HepG2 (cell line): ENCODE data around the gene KCNMB2. TPM values are rescaled to one million over a fixed set of nuclear protein-coding genes. Genes with fewer than 3 reads are reported as not detected.

Experiments used
- ATAC-seq: fragments of 200-7000 bp; cut with Tn5 transposase; 3 replicates; pipeline ENCODE4 v1.9.1; 2020; ENCODE audit warnings: mild to moderate bottlenecking, moderate library complexity
- BruUV-seq: library from RNA; stranded (reverse); fragments of 400-500 nt; replicated peaks from 2 replicates; lab custom pipeline; 2021; lab: Mats Ljungman, UMichigan
- CTCF ChIA-PET: fragments of 300-600 bp; formaldehyde crosslinking; extraction: SDS; loops from one replicate; lab custom pipeline; 2021; ENCODE audit warnings: low total read pairs, inconsistent platforms, low intra/inter-chr PET ratio; lab: Yijun Ruan, JAX
- POLR2A ChIA-PET: fragments of 350-600 bp; sonication (Branson Sonifier 250); formaldehyde crosslinking; loops from one replicate; lab custom pipeline; 2020; ENCODE audit warnings: antibody characterized with exemption, inconsistent platforms; lab: Yijun Ruan, JAX
- DNase-seq: peaks from one replicate; pipeline ENCODE4 v3.0.0-alpha.2; 2015; ENCODE audit warnings: low spot score
- FAIRE-seq: peaks from 3 replicates; lab custom pipeline; 2011; peaks lifted over from hg19 to GRCh38; lab: Jason Lieb, UNC
- H2AFZ ChIP-seq: one replicate; pipeline ENCODE4 v1.6.1; 2011; ENCODE audit warnings: low read length, inconsistent platforms
- H3K27ac ChIP-seq: fragments of 300-600 bp; 3 replicates; pipeline ENCODE4 v1.8.0; 2011; ENCODE audit warnings: mixed run types, mild to moderate bottlenecking, mixed read lengths, low read length, inconsistent platforms; ENCODE audit not compliant: insufficient read depth; ENCODE audit errors: extremely low read length
- H3K27me3 ChIP-seq, 2 experiments: fragments of 200-600 bp in 1 of 2; 2 replicates in 1 of 2; 3 replicates in 1 of 2; pipeline versions ENCODE4 v1.6.0 to v1.8.0; 2011; ENCODE audit warnings: low read length in 2 of 2, mild to moderate bottlenecking in 2 of 2, moderate library complexity in 2 of 2, inconsistent platforms in 1 of 2; ENCODE audit not compliant: insufficient read depth in 2 of 2, control insufficient read depth in 1 of 2
- H3K36me3 ChIP-seq, 2 experiments: fragments of 200-600 bp in 1 of 2; replicated peaks in 1 of 2; 2 replicates in 1 of 2; 3 replicates in 1 of 2; pipeline versions ENCODE4 v1.5.1 to v1.8.0; 2011; ENCODE audit warnings: low read length in 2 of 2, inconsistent platforms in 1 of 2; ENCODE audit not compliant: insufficient read depth in 2 of 2, control insufficient read depth in 1 of 2
- H3K4me1 ChIP-seq: 2 replicates; pipeline ENCODE4 v1.5.1; 2012; ENCODE audit warnings: low read length, inconsistent platforms; ENCODE audit not compliant: insufficient read depth
- H3K4me2 ChIP-seq: 2 replicates; pipeline ENCODE4 v1.6.0; 2011; ENCODE audit warnings: low read depth, low read length, inconsistent platforms
- H3K4me3 ChIP-seq, 3 experiments: fragments of 200-600 bp in 1 of 3; sonication (generic), shearing (Covaris generic) in 1 of 3; replicated peaks in 1 of 3; 2 replicates each; pipeline ENCODE4 v1.5.1; 2011 to 2016; ENCODE audit warnings: low read length in 3 of 3, inconsistent platforms in 2 of 3, low read depth in 2 of 3, mild to moderate bottlenecking in 2 of 3, control low read depth in 1 of 3, mixed read lengths in 1 of 3; ENCODE audit not compliant: insufficient read depth in 1 of 3
- H3K79me2 ChIP-seq: one replicate; pipeline ENCODE4 v1.6.1; 2011; ENCODE audit warnings: low read length, inconsistent platforms; ENCODE audit not compliant: insufficient read depth
- H3K9ac ChIP-seq: 2 replicates; pipeline ENCODE4 v1.6.0; 2011; ENCODE audit warnings: mild to moderate bottlenecking, low read depth, low read length, inconsistent platforms; ENCODE audit not compliant: insufficient read depth
- H3K9me3 ChIP-seq: 2 replicates; pipeline ENCODE4 v1.5.1; 2012; ENCODE audit warnings: mild to moderate bottlenecking, low read length
- H4K20me1 ChIP-seq: 2 replicates; pipeline ENCODE4 v1.6.0; 2011; ENCODE audit warnings: inconsistent platforms, mild to moderate bottlenecking, low read length, moderate library complexity; ENCODE audit not compliant: insufficient read depth
- EZH2 ChIP-seq: conservative IDR thresholded peaks from 2 replicates; pipeline ENCODE4 v1.6.1; 2012; ENCODE audit warnings: mild to moderate bottlenecking, low read depth, low read length, moderate library complexity
- FOXO1 ChIP-seq: sonication (generic); formaldehyde crosslinking; IDR thresholded peaks from 2 replicates; pipeline ENCODE4 v1.4.0; 2020; ENCODE audit warnings: missing genetic modification reagents
- NCOA1 ChIP-seq: sonication (generic); formaldehyde crosslinking; IDR thresholded peaks from 2 replicates; pipeline ENCODE4 v1.9.0; 2021; ENCODE audit warnings: missing genetic modification reagents
- POLR2AphosphoS2 ChIP-seq: IDR thresholded peaks from 2 replicates; pipeline ENCODE4 v1.6.1; 2011; ENCODE audit warnings: low read depth, low read length, improper control_type of control experiment
- SKIL ChIP-seq: sonication (generic); formaldehyde crosslinking; IDR thresholded peaks from 2 replicates; pipeline ENCODE4 v1.8.0; 2022; ENCODE audit warnings: missing genetic modification reagents, mild to moderate bottlenecking, moderate library complexity, borderline replicate concordance
- THYN1 ChIP-seq: sonication (generic); formaldehyde crosslinking; IDR thresholded peaks from 2 replicates; pipeline ENCODE4 v1.8.1; 2023; ENCODE audit warnings: low read depth, mild to moderate bottlenecking, moderate library complexity, missing genetic modification reagents, borderline replicate concordance
- TOE1 ChIP-seq: sonication (generic); formaldehyde crosslinking; IDR thresholded peaks from 2 replicates; pipeline ENCODE4 v1.4.0; 2020; ENCODE audit warnings: mild to moderate bottlenecking, missing genetic modification reagents
- ZKSCAN8 ChIP-seq: IDR thresholded peaks from 2 replicates; pipeline ENCODE4 v1.6.1; 2016; ENCODE audit warnings: borderline replicate concordance, missing genetic modification reagents, missing compliant biosample characterization
- ZNF678 ChIP-seq: sonication (generic); formaldehyde crosslinking; IDR thresholded peaks from 2 replicates; pipeline ENCODE4 v1.4.0; 2020; ENCODE audit warnings: mild to moderate bottlenecking, missing genetic modification reagents
- ZNF749 ChIP-seq: sonication (generic); formaldehyde crosslinking; IDR thresholded peaks from 2 replicates; pipeline ENCODE4 v1.8.0; 2022; ENCODE audit warnings: mild to moderate bottlenecking, missing genetic modification reagents, moderate library complexity, borderline replicate concordance
- ZNF768 ChIP-seq: sonication (generic); formaldehyde crosslinking; IDR thresholded peaks from 2 replicates; pipeline ENCODE4 v1.4.0; 2020; ENCODE audit warnings: missing genetic modification reagents
- WGBS: methylation state at CpG from one replicate; pipeline ENCODE4 v1.1.6; 2017; ENCODE audit warnings: low lambda C conversion rate; 5-methylcytosine and 5-hydroxymethylcytosine counted together
- in situ Hi-C: cut with HindIII; loops from 2 replicates; pipeline ENCODE4 v1.10.0; 2017; ENCODE audit warnings: low pct_unique_long_range_greater_than_20kb; ENCODE audit not compliant: extremely low pct_ligation_motif_present
- intact Hi-C: fragments of 100-400 bp; cut with micrococcal nuclease; formaldehyde crosslinking; loops from one replicate; pipeline ENCODE4 v1.10.0; 2022; ENCODE audit not compliant: unreplicated experiment
- polyA plus RNA-seq, 8 experiments: library from polyadenylated mRNA; depleted of rRNA in 3 of 8; stranded (reverse) in 7 of 8; unstranded in 1 of 8; fragments of >200 nt; fragmentation: Illumina TruSeq in 4 of 8; extraction: Trizol in 4 of 8; gene quantifications; 2 replicates each; pipeline versions ENCODE4 v1.2.1 to v1.2.3, GENCODE V29; 2011 to 2016; ENCODE audit warnings: low read depth in 4 of 8, missing spikeins in 1 of 8, mixed read lengths in 1 of 8; ENCODE audit not compliant: insufficient read depth in 1 of 8
- total RNA-seq, 5 experiments: library from RNA; depleted of rRNA; stranded (reverse); fragments of >200 nt; fragmentation: Illumina TruSeq; extraction: Trizol; gene quantifications; 2 replicates each; pipeline ENCODE4 v1.2.3, GENCODE V29; 2016; ENCODE audit warnings: low read depth in 1 of 5

Gene KCNMB2
- total and polyA plus RNA-seq, 2 of the 13 experiments (the other 11 are each of a cell fraction or from before 2014, with no cell fraction given) = not detected

GRCh38 chr3:178569826-178570225 lies 33.6 kb downstream of the KCNMB2 start:
- intact Hi-C loops = no loop called here
- no peak overlapping the region for H3K9ac ChIP-seq
- DNase-seq = no peak
- no peaks in the 10 kb centered on the region for H4K20me1 ChIP-seq
- H3K27ac ChIP-seq = no peak overlapping the region
- H3K79me2 ChIP-seq = no peaks in the 10 kb centered on the region
- BruUV-seq = no TSS peak
- FAIRE-seq = no peak
- no peaks in the 10 kb centered on the region for H3K27me3 ChIP-seq
- no peak for TF ChIP-seq ZKSCAN8 (CRISPR knock-in tag)
- TF ChIP-seq ZNF749 (CRISPR knock-in tag) = no peak
- no peak for TF ChIP-seq ZNF768 (CRISPR knock-in tag)
- TF ChIP-seq TOE1 = no peak
- no peak for TF ChIP-seq ZNF678 (CRISPR knock-in tag)
- TF ChIP-seq EZH2 = no peak
- no peak for TF ChIP-seq THYN1 (CRISPR knock-in tag)
- no peak for TF ChIP-seq FOXO1 (CRISPR knock-in tag)
- no peak for TF ChIP-seq SKIL (CRISPR knock-in tag)
- TF ChIP-seq POLR2AphosphoS2 = no peak
- TF ChIP-seq NCOA1 = no peak
- ChIA-PET CTCF (no interaction called here), POLR2A (no interaction called here)
- no peaks in the 10 kb centered on the region for H3K9me3 ChIP-seq
- H3K4me2 ChIP-seq = no peak overlapping the region
- ATAC-seq = no peak
- H3K36me3 ChIP-seq = no peaks in the 10 kb centered on the region
- H2AFZ ChIP-seq = no peak overlapping the region
- no peaks in the 10 kb centered on the region for H3K4me1 ChIP-seq
- 0% methylated on average over 2 of the region's 2 CpGs for WGBS
- no peak overlapping the region for H3K4me3 ChIP-seq
- in situ Hi-C loops = no loop called here
